ENCODE results near the gene DAB2. TPM values are rescaled to one million over a fixed set of nuclear protein-coding genes. Genes with fewer than 3 reads are reported as not detected.

Gene DAB2
- total RNA-seq, 2 donors from 2014 or later = 15.6 to 38.1 TPM

DNA sequence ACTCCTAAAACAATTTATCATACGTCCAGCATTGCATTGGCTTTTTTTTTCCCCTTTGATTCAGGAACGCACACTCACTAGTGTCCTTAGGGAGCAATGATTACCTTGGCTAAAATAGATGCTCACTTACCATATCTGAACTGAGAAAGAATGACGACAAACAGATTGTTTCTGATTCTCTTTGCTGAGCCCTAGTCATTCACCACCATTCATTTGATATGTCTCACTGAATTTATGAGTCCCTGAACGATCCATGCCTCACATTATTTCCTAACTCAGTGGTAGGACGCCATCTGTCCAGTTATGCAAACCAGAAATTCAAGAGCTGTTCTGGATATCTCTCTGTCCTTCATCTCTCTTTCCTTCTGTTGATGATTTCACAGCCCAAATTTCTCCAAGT, 39.3 kb upstream of the DAB2 start:
- 81% methylated on average over 5 of the region's 5 CpGs for WGBS
- Histone ChIP-seq H3K4me1 (replicated peaks) (no peaks in the 10 kb centered on the region), H3K36me3 (no peaks in the 10 kb centered on the region), H3K27ac (no peak overlapping the region), H3K4me3 (no peak overlapping the region), H3K27me3 (replicated peaks; ENCODE audit: insufficient read depth) (no peaks in the 10 kb centered on the region), H3K9me3 (no peaks in the 10 kb centered on the region)
- intact Hi-C loops (cut with DNase I) = no loop called here
- DNase-seq (ENCODE audit: low spot score) = no peak
- TF ChIP-seq POLR2AphosphoS5 (IDR thresholded peaks at IDR 0.05) (no peak), CTCF (IDR thresholded peaks at IDR 0.05) (no peak), POLR2A (IDR thresholded peaks at IDR 0.05) (no peak)

GRCh38 chr5:39462211-39462610, 37.4 kb upstream of the DAB2 start:
- Histone ChIP-seq H3K27me3 (replicated peaks; ENCODE audit: insufficient read depth) (no peaks in the 10 kb centered on the region), H3K4me3 (no peak overlapping the region), H3K27ac (no peak overlapping the region), H3K36me3 (no peaks in the 10 kb centered on the region), H3K9me3 (no peaks in the 10 kb centered on the region), H3K4me1 (replicated peaks) (no peaks in the 10 kb centered on the region)
- intact Hi-C loops (cut with DNase I) = no loop called here
- no peak for TF ChIP-seq POLR2AphosphoS5 (IDR thresholded peaks at IDR 0.05)
- TF ChIP-seq CTCF (IDR thresholded peaks at IDR 0.05) = no peak
- TF ChIP-seq POLR2A (IDR thresholded peaks at IDR 0.05) = no peak
- 83% methylated on average over 6 of the region's 6 CpGs for WGBS
- no peak for DNase-seq (ENCODE audit: low spot score)

- no peak for DNase-seq (ENCODE audit: low spot score)
- WGBS = 78% methylated on average over 5 of the region's 5 CpGs
Observed at GRCh38 chr5:39461007-39461682, 36.4 kb upstream of the DAB2 start.

DNA sequence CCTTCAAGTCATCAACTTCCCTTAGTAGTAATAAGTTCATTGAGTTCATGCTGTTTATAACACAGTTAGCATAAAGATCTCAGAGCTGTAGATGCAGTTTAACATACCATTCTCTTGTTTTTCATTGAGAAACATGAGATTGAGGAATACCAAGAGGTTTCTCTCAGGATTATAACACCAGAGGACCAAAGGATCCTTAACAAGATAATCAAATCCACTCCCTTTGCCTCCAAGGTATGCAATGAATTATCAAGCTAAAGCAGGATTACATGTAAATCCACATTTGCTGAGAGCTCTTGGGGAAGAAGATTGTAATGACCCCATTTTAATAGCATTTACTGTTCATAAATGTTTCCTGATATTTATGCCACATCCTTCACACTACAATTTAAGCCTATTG, 35.1 kb upstream of the DAB2 start:
- TF ChIP-seq POLR2A (IDR thresholded peaks at IDR 0.05) (no peak), POLR2AphosphoS5 (IDR thresholded peaks at IDR 0.05) (no peak), CTCF (IDR thresholded peaks at IDR 0.05) (no peak)
- H3K4me3 ChIP-seq = no peak overlapping the region
- H3K27ac ChIP-seq = no peak overlapping the region
- intact Hi-C loops (cut with DNase I) = no loop called here
- H3K9me3 ChIP-seq = no peaks in the 10 kb centered on the region
- no peaks in the 10 kb centered on the region for H3K36me3 ChIP-seq
- H3K4me1 ChIP-seq (replicated peaks) = no peaks in the 10 kb centered on the region
- DNase-seq (ENCODE audit: low spot score) = no peak
- no peaks in the 10 kb centered on the region for H3K27me3 ChIP-seq (replicated peaks; ENCODE audit: insufficient read depth)

More at GRCh38 chr5:39461007-39461682, 36.4 kb upstream of the DAB2 start:
- no peak overlapping the region for H3K4me3 ChIP-seq
- H3K27me3 ChIP-seq (replicated peaks; ENCODE audit: insufficient read depth) = no peaks in the 10 kb centered on the region
- H3K4me1 ChIP-seq (replicated peaks) = no peaks in the 10 kb centered on the region
- H3K9me3 ChIP-seq = no peaks in the 10 kb centered on the region
- H3K36me3 ChIP-seq = no peaks in the 10 kb centered on the region
- TF ChIP-seq POLR2A (IDR thresholded peaks at IDR 0.05) (no peak), CTCF (IDR thresholded peaks at IDR 0.05) (no peak), POLR2AphosphoS5 (IDR thresholded peaks at IDR 0.05) (no peak)
- H3K27ac ChIP-seq = no peak overlapping the region
- intact Hi-C loops (cut with DNase I) = no loop called here

- Histone ChIP-seq H3K4me3 (no peak overlapping the region), H3K27ac (no peak overlapping the region), H3K27me3 (replicated peaks; ENCODE audit: insufficient read depth) (no peaks in the 10 kb centered on the region), H3K36me3 (no peaks in the 10 kb centered on the region), H3K4me1 (replicated peaks) (no peaks in the 10 kb centered on the region), H3K9me3 (no peaks in the 10 kb centered on the region)
- WGBS = 89% methylated on average over 3 of the region's 3 CpGs
- TF ChIP-seq CTCF (IDR thresholded peaks at IDR 0.05) = no peak
- TF ChIP-seq POLR2A (IDR thresholded peaks at IDR 0.05) = no peak
- TF ChIP-seq POLR2AphosphoS5 (IDR thresholded peaks at IDR 0.05) = no peak
- DNase-seq (ENCODE audit: low spot score) = no peak
- intact Hi-C loops (cut with DNase I) = no loop called here
Observed at GRCh38 chr5:39459071-39459470, 34.3 kb upstream of the DAB2 start.
